IMR-90 (cell line): ENCODE data around the gene DIAPH2. TPM values are rescaled to one million over a fixed set of nuclear protein-coding genes. Genes with fewer than 3 reads are reported as not detected.

ENCODE experiments used
- ATAC-seq: fragments of 200-7000 bp; cut with Tn5 transposase; 2 replicates; pipeline ENCODE4 v1.9.1; 2020; ENCODE audit warnings: low read depth, mild to moderate bottlenecking, moderate library complexity
- BruUV-seq: library from RNA; stranded (reverse); fragments of 400-500 nt; replicated peaks from 2 replicates; lab custom pipeline; 2021; lab: Mats Ljungman, UMichigan
- CTCF ChIA-PET: fragments of 300-600 bp; formaldehyde crosslinking; extraction: SDS; loops from one replicate; lab custom pipeline; 2021; ENCODE audit warnings: antibody characterized with exemption; lab: Yijun Ruan, JAX
- POLR2A ChIA-PET: fragments of 300-600 bp; sonication (Branson Sonifier 250); formaldehyde crosslinking; loops from one replicate; lab custom pipeline; 2022; ENCODE audit warnings: antibody characterized with exemption; ENCODE audit not compliant: unreplicated experiment; lab: Charles Lee
- DNase-seq: peaks from one replicate; pipeline ENCODE4 v3.0.0; 2013
- H2AFZ ChIP-seq: replicated peaks from 2 replicates; pipeline ENCODE3; 2013; ENCODE audit warnings: low read length, mild to moderate bottlenecking; ENCODE audit not compliant: poor library complexity
- H2AK5ac ChIP-seq: 2 replicates; pipeline ENCODE4 v1.6.1; 2013; ENCODE audit warnings: low read depth, low read length, inconsistent platforms
- H2AK9ac ChIP-seq: replicated peaks from 2 replicates; pipeline ENCODE3; 2013; ENCODE audit warnings: mild to moderate bottlenecking, low read depth, low read length, moderate library complexity; ENCODE audit not compliant: poor library complexity
- H2BK120ac ChIP-seq: 2 replicates; pipeline ENCODE4 v1.6.1; 2013; ENCODE audit warnings: low read depth, low read length, inconsistent platforms
- H2BK15ac ChIP-seq: 3 replicates; pipeline ENCODE4 v1.6.1; 2013; ENCODE audit warnings: low read depth, low read length, inconsistent platforms
- H2BK20ac ChIP-seq: 2 replicates; pipeline ENCODE4 v1.6.1; 2013; ENCODE audit warnings: low read depth, mild to moderate bottlenecking, inconsistent platforms, low read length, moderate library complexity
- H2BK5ac ChIP-seq: 2 replicates; pipeline ENCODE4 v1.6.1; 2013; ENCODE audit warnings: mild to moderate bottlenecking, low read depth, low read length, inconsistent platforms; ENCODE audit not compliant: poor library complexity, severe bottlenecking
- H3K14ac ChIP-seq: replicated peaks from 2 replicates; pipeline ENCODE4 v1.6.1; 2013; ENCODE audit warnings: low read depth, low read length, inconsistent platforms
- H3K18ac ChIP-seq: 2 replicates; pipeline ENCODE4 v1.6.1; 2013; ENCODE audit warnings: low read depth, low read length, control low read depth
- H3K23ac ChIP-seq: 2 replicates; pipeline ENCODE4 v1.6.1; 2013; ENCODE audit warnings: low read depth, low read length, inconsistent platforms
- H3K27ac ChIP-seq: 2 replicates; pipeline ENCODE4 v1.5.1; 2013; ENCODE audit warnings: mild to moderate bottlenecking, control low read depth, low read length; ENCODE audit not compliant: insufficient read depth
- H3K27me3 ChIP-seq: 2 replicates; pipeline ENCODE4 v1.6.1; 2013; ENCODE audit warnings: low read length; ENCODE audit not compliant: control insufficient read depth, insufficient read depth
- H3K36me3 ChIP-seq: 2 replicates; pipeline ENCODE4 v1.6.1; 2013; ENCODE audit warnings: low read length, mixed read lengths; ENCODE audit not compliant: control insufficient read depth, insufficient read depth
- H3K4ac ChIP-seq: 2 replicates; pipeline ENCODE4 v1.6.1; 2013; ENCODE audit warnings: low read depth, low read length, inconsistent platforms
- H3K4me1 ChIP-seq: 2 replicates; pipeline ENCODE4 v1.6.1; 2013; ENCODE audit warnings: low read length, mixed read lengths; ENCODE audit not compliant: control insufficient read depth, insufficient read depth
- H3K4me2 ChIP-seq: 2 replicates; pipeline ENCODE4 v1.6.1; 2013; ENCODE audit warnings: low read depth, mild to moderate bottlenecking, control low read depth, low read length, moderate library complexity
- H3K4me3 ChIP-seq: 2 replicates; pipeline ENCODE4 v1.5.1; 2013; ENCODE audit warnings: low read depth, mild to moderate bottlenecking, control low read depth, low read length, moderate library complexity; ENCODE audit not compliant: insufficient read depth
- H3K56ac ChIP-seq: 2 replicates; pipeline ENCODE4 v1.6.1; 2013; ENCODE audit warnings: low read length, inconsistent platforms; ENCODE audit not compliant: insufficient read depth; ENCODE audit errors: extremely low read depth
- H3K79me1 ChIP-seq, 2 experiments: 2 replicates each; pipeline ENCODE4 v1.6.1; 2013; ENCODE audit warnings: low read length in 2 of 2, inconsistent platforms in 1 of 2, low read depth in 1 of 2
- H3K9ac ChIP-seq: 2 replicates; pipeline ENCODE4 v1.6.1; 2013; ENCODE audit warnings: low read depth, low read length, control low read depth
- H3K9me1 ChIP-seq: 2 replicates; pipeline ENCODE4 v1.6.1; 2013; ENCODE audit warnings: low read length, inconsistent platforms; ENCODE audit not compliant: insufficient read depth
- H3K9me3 ChIP-seq: 2 replicates; pipeline ENCODE4 v1.6.1; 2013; ENCODE audit warnings: low read length; ENCODE audit not compliant: control insufficient read depth, insufficient read depth
- H4K20me1 ChIP-seq: 2 replicates; pipeline ENCODE4 v1.6.1; 2013; ENCODE audit warnings: low read length, inconsistent platforms; ENCODE audit not compliant: insufficient read depth
- H4K5ac ChIP-seq: 2 replicates; pipeline ENCODE4 v1.6.1; 2013; ENCODE audit warnings: mild to moderate bottlenecking, low read depth, low read length, control low read depth
- H4K8ac ChIP-seq, 2 experiments: 2 replicates each; pipeline ENCODE4 v1.6.1; 2013; ENCODE audit warnings: low read depth in 2 of 2, low read length in 2 of 2, control low read depth in 1 of 2, inconsistent platforms in 1 of 2
- H4K91ac ChIP-seq: 2 replicates; pipeline ENCODE4 v1.6.1; 2013; ENCODE audit warnings: low read depth, low read length, inconsistent platforms; ENCODE audit not compliant: insufficient read depth
- BHLHE40 ChIP-seq: fragments of 150-350 bp; IDR thresholded peaks from 2 replicates; pipeline ENCODE4 v1.6.1; 2016; ENCODE audit warnings: mild to moderate bottlenecking, low read depth, low read length
- CEBPB ChIP-seq: IDR thresholded peaks from 2 replicates; pipeline ENCODE4 v1.6.1; 2012; ENCODE audit warnings: low read depth, low read length, improper control_type of control experiment
- FOS ChIP-seq: fragments of 150-350 bp; IDR thresholded peaks from 2 replicates; pipeline ENCODE4 v1.6.1; 2016; ENCODE audit warnings: low read depth, low read length
- MAFK ChIP-seq: IDR thresholded peaks from 2 replicates; pipeline ENCODE4 v1.6.1; 2012; ENCODE audit warnings: low read depth, low read length, improper control_type of control experiment
- NFE2L2 ChIP-seq: fragments of 150-350 bp; IDR thresholded peaks from 2 replicates; pipeline ENCODE4 v1.6.1; 2016; ENCODE audit warnings: low read depth, mild to moderate bottlenecking, low read length
- RCOR1 ChIP-seq: IDR thresholded peaks from 2 replicates; pipeline ENCODE4 v1.6.1; 2012; ENCODE audit warnings: mild to moderate bottlenecking, low read length, improper control_type of control experiment; ENCODE audit not compliant: insufficient replicate concordance
- RFX5 ChIP-seq: IDR thresholded peaks from 2 replicates; pipeline ENCODE4 v1.8.0; 2012; ENCODE audit warnings: low read depth, mild to moderate bottlenecking, low read length, moderate library complexity
- SMC3 ChIP-seq: fragments of 150-350 bp; IDR thresholded peaks from 2 replicates; pipeline ENCODE4 v1.6.1; 2016; ENCODE audit warnings: low read depth, mild to moderate bottlenecking, antibody characterized with exemption, low read length, moderate library complexity
- WGBS, 2 experiments: methylation state at CpG; one replicate each; pipeline versions ENCODE4 v1.1.5 to v1.1.7; 2013; ENCODE audit warnings: missing lambda C conversion rate in 2 of 2; ENCODE audit not compliant: insufficient read length in 1 of 2; ENCODE audit errors: extremely low coverage in 2 of 2; 5-methylcytosine and 5-hydroxymethylcytosine counted together
- dilution Hi-C: fragments of 300-500 bp; cut with HindIII; formaldehyde crosslinking; loops from one replicate; pipeline ENCODE4 v1.14.3; 2018; ENCODE audit warnings: low sequenced_read_pairs; ENCODE audit not compliant: unreplicated experiment
- in situ Hi-C: fragments of 300-500 bp; cut with MboI; formaldehyde crosslinking; loops from 3 replicates; pipeline ENCODE4 v1.14.3; 2019; ENCODE audit warnings: low sequenced_read_pairs, inconsistent platforms, mixed read lengths
- intact Hi-C: fragments of 100-400 bp; cut with micrococcal nuclease; formaldehyde crosslinking; loops from 2 replicates; pipeline ENCODE4 v1.10.0; 2022
- polyA plus RNA-seq, 3 experiments: library from polyadenylated mRNA; depleted of rRNA; stranded (reverse); fragments of >200 nt; gene quantifications; 2 replicates each; pipeline ENCODE4 v1.2.3, GENCODE V29; 2012; ENCODE audit warnings: low replicate concordance in 1 of 3
- total RNA-seq: library from RNA; depleted of rRNA; stranded (reverse); fragments of >200 nt; gene quantifications from 2 replicates; pipeline ENCODE4 v1.2.3, GENCODE V29; 2012
- TF ChIP-seq, protein P1 (sequence below): fragments of 150-350 bp; IDR thresholded peaks from 2 replicates; pipeline ENCODE4 v1.6.1; 2017; ENCODE audit warnings: mild to moderate bottlenecking, antibody characterized with exemption, low read length, low read depth

The DIAPH2 gene
- total and polyA plus RNA-seq, 2 of the 4 experiments (the other 2 are of a cell fraction): 3.6 to 19.9 TPM

DNA sequence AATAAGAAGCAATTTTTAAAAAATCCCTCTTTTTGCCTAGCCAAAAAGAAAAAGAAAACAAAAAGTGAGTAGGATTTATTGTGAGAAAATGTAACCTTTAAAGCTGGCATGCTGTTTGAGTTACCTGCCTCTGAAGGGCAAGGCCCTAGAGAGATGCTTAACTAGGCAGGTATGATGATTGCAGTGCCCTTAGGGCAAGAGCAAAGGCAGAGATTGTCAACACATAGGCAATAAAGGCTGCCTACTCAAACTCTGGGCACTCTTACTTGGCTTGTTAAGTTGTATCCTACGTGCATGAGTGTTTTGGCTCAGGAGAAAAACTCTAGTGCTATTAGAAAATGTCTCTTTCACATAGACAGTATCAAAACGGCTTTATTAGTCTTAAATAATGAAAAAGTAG is 505.0 kb downstream of the DIAPH2 start:
- WGBS, 2 experiments: no CpG with 5 or more reads among the region's 2 CpGs
- Histone ChIP-seq H2AK9ac (no peak overlapping the region), H3K27ac (no peak overlapping the region), H3K36me3 (no peaks in the 10 kb centered on the region), H2BK120ac (no peak overlapping the region), H4K20me1 (no peaks in the 10 kb centered on the region), H3K23ac (no peak overlapping the region), H3K9me3 (no peaks in the 10 kb centered on the region), H4K5ac (no peak overlapping the region), H3K27me3 (no peaks in the 10 kb centered on the region), H2AFZ (no peak overlapping the region), H3K14ac (no peak overlapping the region), H4K8ac (no peak overlapping the region), H2BK5ac (no peak overlapping the region), H2BK20ac (no peak overlapping the region), H2BK15ac (no peak overlapping the region), H4K91ac (no peak overlapping the region), H3K4ac (no peak overlapping the region), H3K79me1 (no peaks in the 10 kb centered on the region), H3K4me3 (no peak overlapping the region), H3K4me2 (no peak overlapping the region), H3K56ac (no peak overlapping the region), H3K18ac (no peak overlapping the region), H2AK5ac (no peak overlapping the region), H3K4me1 (no peaks in the 10 kb centered on the region), H3K9me1 (no peaks in the 10 kb centered on the region; the same call in 1 of the 2 replicates), H3K9ac (no peak overlapping the region)
- POLR2A ChIA-PET: no interaction called here
- intact Hi-C loops: no loop called here
- no TSS peak for BruUV-seq
- in situ Hi-C loops: no loop called here
- CTCF ChIA-PET: no interaction called here
- ATAC-seq (no peak), DNase-seq (no peak)
- TF ChIP-seq MAFK (no peak), SMC3 (no peak), RFX5 (no peak), FOS (no peak), RCOR1 (no peak), CEBPB (no peak), BHLHE40 (no peak), NFE2L2 (no peak)
- TF ChIP-seq, protein P1, sequence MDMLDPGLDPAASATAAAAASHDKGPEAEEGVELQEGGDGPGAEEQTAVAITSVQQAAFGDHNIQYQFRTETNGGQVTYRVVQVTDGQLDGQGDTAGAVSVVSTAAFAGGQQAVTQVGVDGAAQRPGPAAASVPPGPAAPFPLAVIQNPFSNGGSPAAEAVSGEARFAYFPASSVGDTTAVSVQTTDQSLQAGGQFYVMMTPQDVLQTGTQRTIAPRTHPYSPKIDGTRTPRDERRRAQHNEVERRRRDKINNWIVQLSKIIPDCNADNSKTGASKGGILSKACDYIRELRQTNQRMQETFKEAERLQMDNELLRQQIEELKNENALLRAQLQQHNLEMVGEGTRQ: no peak
- dilution Hi-C loops: no loop called here
